WTC11 (cell line): ENCODE measurements around the gene NMB.

ENCODE experiments used
- AFF4 ChIP-seq: sonication (generic); formaldehyde crosslinking; IDR thresholded peaks from 2 replicates; pipeline ENCODE4 v1.8.1; 2023; ENCODE audit warnings: mild to moderate bottlenecking, missing genetic modification reagents, borderline replicate concordance
- CTCF ChIP-seq: fragments of 200-600 bp; IDR thresholded peaks from 2 replicates; pipeline ENCODE4 v1.8.0; 2022; ENCODE audit warnings: antibody characterized with exemption
- ELF4 ChIP-seq: sonication (generic); formaldehyde crosslinking; IDR thresholded peaks from 2 replicates; pipeline ENCODE4 v1.8.1; 2022; ENCODE audit warnings: low read depth, mild to moderate bottlenecking, moderate library complexity, missing genetic modification reagents
- JUN ChIP-seq: sonication (generic); formaldehyde crosslinking; IDR thresholded peaks from 2 replicates; pipeline ENCODE4 v1.8.0; 2023; ENCODE audit warnings: mild to moderate bottlenecking, missing genetic modification reagents
- MXD4 ChIP-seq: fragments of 250-450 bp; sonication (Bioruptor Pico); IDR thresholded peaks from 2 replicates; pipeline ENCODE4 v1.8.0; 2021; ENCODE audit warnings: mild to moderate bottlenecking, moderate library complexity, borderline replicate concordance
- NFYB ChIP-seq: sonication (generic); formaldehyde crosslinking; conservative IDR thresholded peaks from 2 replicates; pipeline ENCODE4 v1.8.0; 2022; ENCODE audit warnings: low read depth, missing genetic modification reagents
- NR1H2 ChIP-seq: sonication (generic); formaldehyde crosslinking; IDR thresholded peaks from 2 replicates; pipeline ENCODE4 v1.9.0; 2021; ENCODE audit warnings: mild to moderate bottlenecking, moderate library complexity, missing genetic modification reagents
- NR3C1 ChIP-seq: sonication (generic); formaldehyde crosslinking; conservative IDR thresholded peaks from 2 replicates; pipeline ENCODE4 v1.8.1; 2023; ENCODE audit warnings: low read depth, mild to moderate bottlenecking, missing genetic modification reagents
- SP1 ChIP-seq: sonication (generic); formaldehyde crosslinking; conservative IDR thresholded peaks from 2 replicates; pipeline ENCODE4 v1.8.1; 2022; ENCODE audit warnings: missing genetic modification reagents
- ZBTB43 ChIP-seq: sonication (generic); formaldehyde crosslinking; IDR thresholded peaks from 2 replicates; pipeline ENCODE4 v1.8.1; 2023; ENCODE audit warnings: mild to moderate bottlenecking, missing genetic modification reagents
- ZNF121 ChIP-seq: sonication (generic); formaldehyde crosslinking; IDR thresholded peaks from 2 replicates; pipeline ENCODE4 v1.8.0; 2023; ENCODE audit warnings: missing genetic modification reagents

- TF ChIP-seq JUN (CRISPR knock-in tag) (no peak), SP1 (CRISPR knock-in tag) (no peak), CTCF (no peak), ZBTB43 (CRISPR knock-in tag) (no peak), NFYB (CRISPR knock-in tag) (no peak), ZNF121 (no peak), MXD4 (CRISPR knock-in tag) (no peak), NR1H2 (CRISPR knock-in tag) (no peak), NR3C1 (CRISPR knock-in tag) (no peak), ELF4 (CRISPR knock-in tag) (no peak), AFF4 (CRISPR knock-in tag) (no peak)
Measured at GRCh38 chr15:84634228-84634837, 23.7 kb downstream of the NMB start.
